Hematopoietic multipotent progenitor cell treated with erythropoietin and hydrocortisone succinate and interleukin-3 and kit ligand, for 4 days (in vitro differentiated cells): ENCODE results near the gene PGAP6.
"Not testable (repeated sequence)": the region's sequence is repeated elsewhere in the genome, so short reads cannot be mapped to it uniquely, and the experiment has no call there.

Source experiments
- DNase-seq: peaks from one replicate; pipeline ENCODE4 v3.0.0-alpha.2; 2015

The PGAP6 gene

DNA sequence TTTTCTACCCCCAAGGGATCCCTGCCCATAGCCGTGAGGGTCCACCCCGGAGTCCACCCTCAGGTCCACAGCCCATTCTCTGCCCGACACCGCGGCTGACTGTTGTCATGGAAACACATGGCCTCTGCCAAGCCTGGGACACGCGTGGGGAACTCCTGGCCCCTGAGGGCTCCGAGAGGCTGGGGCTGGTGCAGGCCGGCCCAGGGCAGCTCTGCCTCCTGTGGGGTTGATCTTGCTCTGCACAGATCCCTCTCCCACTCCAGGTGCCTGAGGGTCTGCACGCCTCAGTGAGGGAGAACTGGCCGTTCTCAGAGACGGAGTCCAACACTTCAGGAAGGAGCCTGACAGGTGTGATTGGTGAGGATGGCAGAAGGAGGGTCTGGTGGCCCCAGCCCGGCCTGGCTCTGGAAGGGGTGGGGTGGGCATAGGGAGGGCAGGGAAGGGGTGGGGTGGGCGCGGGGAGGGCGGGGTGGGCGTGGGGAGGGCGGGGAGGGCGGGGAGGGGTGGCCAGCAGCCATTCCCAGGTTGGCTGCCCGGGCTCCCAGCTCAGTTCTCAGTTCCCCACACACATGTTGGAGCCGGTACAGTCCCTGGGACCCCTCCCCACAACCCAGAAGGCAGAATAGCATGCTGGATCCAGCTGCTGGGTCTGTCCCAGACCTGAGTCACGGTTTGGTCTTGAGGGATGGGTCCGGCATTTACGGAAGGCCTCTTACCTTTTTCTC, 17.9 kb downstream of the PGAP6 start:
- no peak for DNase-seq

DNA sequence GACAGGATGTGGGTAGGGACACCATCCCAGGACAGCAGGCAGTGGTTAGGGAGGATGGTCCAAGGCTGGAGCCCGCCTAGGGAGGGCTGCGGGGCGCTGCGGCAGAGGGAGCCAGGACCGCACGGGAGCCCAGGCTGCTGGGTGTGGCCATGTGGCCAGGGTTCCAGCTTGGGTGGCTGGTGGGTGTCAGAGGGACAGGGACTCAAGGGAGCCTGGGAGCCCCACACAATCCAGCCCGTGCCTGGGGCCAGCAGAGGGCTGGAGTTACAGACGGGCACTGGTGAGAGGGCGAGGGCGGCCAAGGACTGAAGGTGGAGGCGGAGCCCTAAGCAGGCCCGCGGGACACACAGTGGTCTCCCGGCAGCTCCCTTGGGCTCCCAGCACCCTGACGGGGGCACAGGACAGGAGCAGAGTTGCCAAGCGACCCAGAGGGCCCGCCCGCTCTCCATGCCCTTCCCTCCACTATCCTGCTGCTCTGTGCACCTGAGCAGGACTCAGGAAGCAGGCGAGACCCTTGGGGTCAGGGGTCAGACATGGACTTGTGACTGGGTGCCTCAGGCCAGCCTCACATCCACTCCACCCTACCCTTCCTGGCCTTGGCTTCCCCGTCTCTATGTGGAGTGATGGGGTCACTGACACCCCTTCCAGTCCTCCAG, 18.5 kb downstream of the PGAP6 start:
- no peak for DNase-seq

DNA sequence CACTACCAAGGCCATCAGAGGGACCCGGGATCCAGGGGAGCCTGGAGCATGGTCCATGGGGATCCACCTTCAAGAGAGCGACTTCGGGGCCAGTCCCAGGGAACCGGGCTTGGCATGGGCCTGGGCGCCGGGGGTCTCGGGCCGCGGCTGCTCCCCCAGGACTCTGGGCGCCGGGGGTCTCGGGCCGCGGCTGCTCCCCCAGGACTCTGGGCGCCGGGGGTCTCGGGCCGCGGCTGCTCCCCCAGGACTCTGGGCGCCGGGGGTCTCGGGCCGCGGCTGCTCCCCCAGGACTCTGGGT, 19.1 kb downstream of the PGAP6 start:
- DNase-seq = not testable (repeated sequence)

DNA sequence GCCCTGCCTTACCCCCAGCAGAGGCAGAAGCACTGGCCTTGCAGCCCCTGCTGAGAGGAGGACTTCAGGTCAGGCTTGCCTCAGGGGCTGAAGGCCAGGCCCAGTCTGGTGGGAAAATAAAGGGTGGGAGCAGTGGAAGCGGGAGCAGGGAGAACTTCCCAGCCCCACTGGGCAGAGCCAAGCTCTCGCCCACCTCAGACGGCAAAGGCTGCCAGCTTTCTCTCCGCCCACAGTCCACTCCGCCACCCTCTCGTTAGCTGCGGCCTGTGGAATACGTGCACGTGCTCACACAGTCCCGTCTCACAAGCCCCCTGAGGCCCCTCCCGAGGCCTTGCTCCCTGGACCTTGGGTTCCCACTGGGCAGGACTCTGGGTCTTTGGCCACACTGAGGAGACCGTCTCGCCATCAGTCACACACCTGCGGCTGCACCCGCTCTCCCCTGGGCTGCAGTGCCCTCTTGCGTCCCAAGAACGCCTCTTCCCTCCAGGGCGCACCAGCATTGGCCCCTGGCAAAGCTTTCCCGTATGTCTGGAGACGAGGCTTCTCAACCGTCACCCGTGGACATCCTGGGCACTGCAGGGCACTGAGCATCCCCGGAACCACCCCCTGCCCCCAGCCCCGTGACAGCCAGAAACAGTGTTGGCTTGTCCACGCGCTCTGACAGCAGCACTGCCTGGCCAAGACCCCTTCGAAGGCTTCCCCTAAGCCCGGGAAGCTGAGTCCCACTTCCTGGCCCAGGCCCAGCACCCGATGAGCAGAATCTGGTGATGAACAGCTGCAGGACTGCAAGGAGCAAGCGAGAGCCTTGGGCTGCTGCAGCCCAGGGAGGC, 19.7 kb downstream of the PGAP6 start:
- peak; percentile 91 for DNase-seq

DNA sequence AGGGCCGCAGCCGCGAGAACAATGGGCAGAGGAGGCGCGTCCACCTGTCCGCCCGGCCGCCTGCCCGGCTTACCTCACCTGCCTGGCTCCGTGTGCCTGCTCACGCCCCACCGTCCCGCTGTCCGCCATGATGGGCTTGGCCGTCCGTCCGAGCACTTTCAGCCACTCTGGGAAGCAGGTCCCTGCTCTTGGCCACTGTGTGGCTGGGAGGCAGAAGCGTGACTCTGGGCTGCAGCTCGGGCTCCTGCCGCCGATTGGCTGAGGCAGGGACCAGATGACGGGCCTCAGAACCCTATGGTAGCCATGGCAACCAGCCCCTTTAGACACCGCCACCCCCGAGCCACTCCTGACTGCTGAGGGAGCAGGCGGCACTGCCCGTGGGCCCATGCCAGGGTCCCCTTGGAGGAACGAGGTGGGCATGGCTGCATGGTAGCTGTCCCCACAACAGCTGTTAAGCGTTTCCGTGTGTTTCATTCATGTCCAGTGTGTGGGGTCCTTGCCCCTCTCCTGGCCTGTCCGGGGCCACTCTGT, 20.4 kb downstream of the PGAP6 start:
- DNase-seq = no peak

DNA sequence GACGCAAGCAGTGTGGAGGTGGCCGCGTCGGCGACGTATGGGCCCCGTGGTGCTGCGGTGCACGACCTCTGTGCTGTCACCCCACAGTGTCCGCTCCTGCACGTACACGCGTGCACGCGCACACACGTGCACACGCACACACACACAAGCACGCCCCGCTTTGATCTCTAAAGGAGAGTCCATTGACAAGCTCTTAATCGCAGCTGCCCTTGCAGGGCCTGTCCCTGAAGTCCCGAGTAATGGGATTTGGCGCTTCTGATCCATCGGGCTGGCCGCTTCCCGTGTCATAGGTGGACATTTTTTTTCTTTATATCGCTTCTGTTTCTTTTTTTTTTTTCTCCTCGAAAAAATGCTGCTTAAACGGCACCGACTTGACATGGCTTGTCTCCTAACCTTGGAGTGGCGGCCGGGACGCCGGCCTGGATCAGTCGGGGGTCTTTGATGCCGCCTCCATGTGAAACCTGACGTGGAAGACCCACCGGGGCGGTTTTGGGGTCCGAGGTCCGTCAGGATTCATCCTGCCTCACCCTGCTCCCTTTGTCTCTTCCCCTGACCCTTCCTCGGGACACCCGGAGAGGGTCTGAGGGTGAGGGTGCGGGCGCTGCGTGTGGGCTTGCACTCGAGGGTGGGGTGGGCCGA, 21.0 kb downstream of the PGAP6 start:
- DNase-seq = no peak

DNA sequence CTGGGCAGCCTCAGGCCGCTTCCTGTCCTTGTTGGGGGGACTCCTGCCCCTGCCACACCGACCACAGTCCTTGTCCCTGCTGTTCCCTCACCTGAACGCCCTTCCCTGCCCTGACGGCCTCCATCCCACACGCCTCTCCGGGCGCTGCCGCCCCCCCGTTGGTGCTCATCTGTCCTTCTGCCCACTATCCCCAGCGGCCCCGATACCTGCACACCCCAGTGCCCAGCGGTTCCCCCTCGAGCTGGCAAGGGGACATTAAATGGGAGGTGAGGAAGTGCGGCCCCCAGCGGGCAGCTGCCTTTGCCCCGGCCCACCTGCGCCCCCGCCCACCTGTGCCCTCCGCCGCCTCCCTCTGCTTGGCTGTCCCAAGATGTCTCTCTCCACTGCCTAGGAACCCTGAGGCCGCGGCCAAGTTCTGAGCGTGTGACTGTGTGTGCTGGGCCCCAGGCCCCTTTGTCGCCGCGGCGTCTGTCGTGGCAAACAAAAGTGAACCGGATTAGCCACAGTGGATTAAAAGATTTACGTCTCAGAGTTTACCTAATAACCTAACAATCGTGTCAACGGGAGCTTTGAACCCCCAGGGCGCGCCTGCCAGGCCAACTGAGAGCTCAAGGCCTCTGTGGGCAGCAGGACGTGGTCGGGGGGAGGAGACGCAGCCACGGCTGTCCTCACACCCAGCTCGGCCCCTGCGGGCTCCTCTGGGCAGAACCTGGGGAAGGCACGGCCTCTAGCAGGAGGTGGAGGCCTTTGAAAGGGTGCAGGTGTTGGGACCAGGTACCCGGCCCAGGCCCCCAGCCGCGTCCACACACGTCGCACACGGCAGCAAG, 21.7 kb downstream of the PGAP6 start:
- DNase-seq = no peak

DNA sequence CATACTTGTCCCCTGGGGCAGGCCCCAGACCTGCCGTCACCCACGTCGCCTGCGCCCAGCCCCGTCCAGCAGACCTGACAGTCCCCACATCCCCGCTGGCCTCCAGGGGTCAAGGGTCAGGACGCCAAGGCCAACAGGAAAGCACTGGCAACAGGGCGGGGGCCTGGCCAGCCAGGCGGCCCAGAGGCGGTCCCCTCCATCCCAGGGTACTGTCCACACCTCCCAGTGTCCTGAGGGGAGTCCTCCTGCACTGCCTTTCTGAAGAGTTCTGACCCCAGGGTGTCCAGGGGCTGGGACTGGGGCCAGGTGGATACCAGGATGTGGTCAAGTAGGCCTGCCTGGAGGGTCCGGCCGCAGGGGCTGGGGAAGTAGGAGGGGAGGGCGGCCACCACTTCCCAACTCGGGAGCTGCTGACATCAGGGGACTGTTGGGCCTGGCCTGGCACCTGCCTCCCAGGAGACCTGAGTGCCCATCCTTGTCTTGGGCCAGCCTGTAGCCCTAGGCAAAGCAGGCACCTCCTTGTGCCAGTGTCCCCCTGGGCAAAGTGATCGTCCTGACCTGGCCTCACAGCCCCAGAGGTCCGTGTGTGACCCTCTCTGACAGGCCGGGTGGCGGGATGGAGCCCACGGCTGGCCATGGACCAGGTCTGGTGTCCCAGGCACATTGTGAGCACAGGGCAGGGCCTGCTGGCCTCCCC, 22.6 kb downstream of the PGAP6 start:
- DNase-seq = no peak

DNA sequence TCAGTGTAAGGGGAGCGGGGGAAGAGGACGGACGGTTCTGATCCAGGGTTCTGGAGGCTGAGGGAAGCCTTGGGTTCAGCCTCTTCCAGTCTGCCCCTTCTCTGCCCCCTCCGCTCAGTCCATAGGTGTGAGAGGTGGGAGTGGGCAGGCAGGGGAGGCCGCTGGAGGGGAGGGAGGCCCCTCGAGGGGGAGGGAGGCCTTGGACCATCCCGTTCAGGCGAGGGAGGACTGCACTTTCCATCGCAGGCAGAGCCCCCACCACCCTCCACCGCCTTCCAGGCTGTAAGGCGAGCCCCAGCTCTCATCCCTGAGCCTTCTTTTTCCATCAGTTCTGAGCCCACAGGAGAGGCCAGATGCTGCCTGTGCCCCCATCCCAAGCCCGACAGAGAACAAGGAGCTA, 25.0 kb downstream of the PGAP6 start:
- no peak for DNase-seq

DNA sequence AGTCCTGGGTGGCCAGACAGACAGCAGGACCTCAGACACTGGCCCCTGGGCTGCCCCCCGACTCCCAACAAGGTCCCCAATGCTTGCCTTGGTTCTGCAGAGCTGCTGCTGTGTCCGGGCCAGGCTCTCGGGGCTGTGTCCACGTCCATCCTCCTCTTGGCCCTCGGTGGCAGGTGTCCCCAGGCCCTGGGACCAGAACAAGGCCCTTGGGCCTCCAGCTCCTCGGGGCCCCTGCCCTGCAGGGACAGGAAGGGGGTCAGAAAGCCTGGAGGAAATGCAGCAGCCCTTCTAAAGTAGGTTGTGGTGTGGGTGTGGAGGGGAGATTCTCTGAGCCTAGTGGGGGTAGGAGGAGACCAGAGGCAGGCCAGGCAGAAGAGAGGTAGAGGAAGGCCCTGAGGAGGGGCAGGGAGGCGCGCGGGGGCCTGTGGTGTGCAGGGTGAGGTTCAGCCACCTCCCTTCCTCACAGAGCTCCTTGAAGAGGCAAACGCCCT, 26.8 kb downstream of the PGAP6 start:
- DNase-seq = peak; percentile 66

DNA sequence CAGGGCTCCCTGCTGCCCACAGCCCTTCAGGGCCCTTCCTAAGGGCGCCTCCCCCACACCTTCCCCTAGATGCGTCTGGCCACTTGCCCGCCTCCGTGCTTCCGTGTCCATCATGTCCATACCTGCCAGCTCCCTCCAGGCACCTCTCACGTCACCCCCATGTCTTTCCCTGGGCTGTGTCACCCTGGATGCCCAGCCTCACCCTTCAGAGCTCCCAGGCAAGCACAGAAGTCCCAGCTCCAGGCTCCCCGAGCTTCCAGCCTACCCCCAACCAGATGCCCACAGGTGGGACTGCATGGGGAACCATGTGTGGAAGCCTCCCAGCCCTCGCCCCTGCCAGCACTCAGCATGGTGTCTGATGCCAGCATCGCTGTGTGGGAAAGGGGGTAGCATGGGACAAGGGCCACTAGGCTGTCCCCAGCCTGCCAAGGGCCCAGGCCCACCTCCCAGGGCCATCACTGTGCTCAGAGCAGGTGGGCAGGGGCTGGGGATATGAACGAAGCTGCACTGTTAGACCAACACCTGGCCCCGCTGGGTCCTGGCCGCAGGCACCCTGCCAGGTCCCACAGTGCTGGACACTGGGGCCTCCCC, 27.4 kb downstream of the PGAP6 start:
- DNase-seq = no peak

DNA sequence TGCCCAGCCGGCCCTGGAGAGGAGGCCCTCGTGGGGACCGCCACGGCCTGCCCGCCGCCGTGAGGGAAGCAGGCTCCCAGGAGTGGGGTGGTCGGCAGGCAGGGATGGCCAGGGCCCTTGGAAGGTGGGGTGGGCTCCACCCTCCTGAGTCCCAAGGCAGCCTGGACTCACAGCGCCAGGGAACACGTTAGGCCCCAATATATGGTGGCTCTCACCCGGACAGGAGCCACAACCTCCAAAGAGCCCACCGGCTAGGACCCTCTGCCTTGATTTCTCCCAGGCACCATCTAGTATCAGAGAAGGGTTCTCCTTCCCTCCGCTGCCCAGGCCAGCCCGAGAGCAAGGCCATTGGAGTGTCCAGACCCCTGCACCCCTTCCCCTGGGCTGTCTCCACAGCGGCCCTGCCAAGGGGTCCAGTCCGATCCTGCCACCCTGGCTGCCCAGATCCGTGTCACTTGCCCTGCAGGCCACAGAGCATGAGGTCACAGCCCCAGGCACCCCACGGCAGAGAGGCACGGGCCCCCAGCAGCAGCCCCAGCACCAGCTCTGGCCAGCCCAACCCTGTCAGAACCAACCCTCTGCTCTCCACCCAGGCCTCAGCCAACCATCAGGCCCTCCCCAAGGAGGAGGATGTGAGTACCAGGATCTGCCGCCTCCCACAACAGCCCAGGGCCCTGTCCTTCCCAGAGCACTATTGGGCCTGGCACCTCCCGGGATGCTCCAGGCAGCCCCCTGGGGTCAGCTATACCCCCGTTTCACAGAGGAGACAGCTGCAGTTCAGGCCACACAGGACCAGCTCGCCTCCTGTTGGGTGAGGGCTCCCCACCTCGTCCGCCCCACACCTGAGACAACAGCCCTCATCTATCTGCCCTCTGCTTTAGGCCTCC, 28.1 kb downstream of the PGAP6 start:
- no peak for DNase-seq

DNA sequence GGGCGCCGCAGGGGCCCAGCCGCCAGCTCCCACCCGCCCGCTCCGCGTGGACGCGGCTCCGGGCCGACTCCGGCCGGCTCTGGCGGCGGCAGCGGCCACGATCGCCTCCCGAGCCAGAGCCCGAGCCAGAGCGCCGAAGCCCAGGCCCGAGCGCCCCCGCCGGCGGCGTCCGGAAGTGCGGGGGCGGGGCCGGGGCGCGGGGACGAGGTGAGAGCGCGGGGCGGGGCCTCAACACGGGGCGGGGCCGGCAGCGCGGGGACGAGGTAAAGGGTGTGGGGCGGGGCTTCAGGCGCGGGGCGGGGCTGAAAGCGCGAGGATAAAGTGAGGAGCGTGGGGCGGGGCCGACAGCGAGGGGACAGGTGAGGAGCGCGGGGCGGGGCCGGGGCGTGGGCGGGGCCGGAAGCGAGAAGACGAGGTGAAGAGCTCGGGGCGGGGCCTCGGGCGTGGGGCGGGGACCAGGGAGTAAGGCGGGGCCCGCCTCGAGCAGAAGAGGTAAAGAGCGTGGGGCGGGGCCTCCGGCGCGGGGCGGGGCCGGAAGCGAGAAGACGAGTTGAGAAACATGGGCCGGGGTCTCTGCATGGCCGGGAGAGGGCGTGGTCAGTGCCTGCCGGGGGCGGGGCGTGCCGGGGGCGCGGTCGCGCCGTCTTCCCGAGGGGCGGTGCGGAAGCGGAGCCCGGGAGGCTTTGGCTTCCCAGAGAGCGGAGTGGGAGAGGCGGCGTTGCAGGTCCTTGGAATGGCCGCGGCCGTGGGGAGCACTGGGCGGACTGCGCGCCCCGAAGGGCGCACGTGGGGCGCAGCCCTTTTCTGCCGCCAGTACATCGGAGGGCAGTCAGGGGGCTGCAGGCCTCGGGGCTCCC, 29.0 kb downstream of the PGAP6 start, which contains the start of gene AXIN1:
Gene AXIN1 (minus strand): TSS at position 177 of the 857 bp plus-strand sequence. CDS start 5,698 bp downstream, outside the sequence.
- DNase-seq = peak; percentile 99

DNA sequence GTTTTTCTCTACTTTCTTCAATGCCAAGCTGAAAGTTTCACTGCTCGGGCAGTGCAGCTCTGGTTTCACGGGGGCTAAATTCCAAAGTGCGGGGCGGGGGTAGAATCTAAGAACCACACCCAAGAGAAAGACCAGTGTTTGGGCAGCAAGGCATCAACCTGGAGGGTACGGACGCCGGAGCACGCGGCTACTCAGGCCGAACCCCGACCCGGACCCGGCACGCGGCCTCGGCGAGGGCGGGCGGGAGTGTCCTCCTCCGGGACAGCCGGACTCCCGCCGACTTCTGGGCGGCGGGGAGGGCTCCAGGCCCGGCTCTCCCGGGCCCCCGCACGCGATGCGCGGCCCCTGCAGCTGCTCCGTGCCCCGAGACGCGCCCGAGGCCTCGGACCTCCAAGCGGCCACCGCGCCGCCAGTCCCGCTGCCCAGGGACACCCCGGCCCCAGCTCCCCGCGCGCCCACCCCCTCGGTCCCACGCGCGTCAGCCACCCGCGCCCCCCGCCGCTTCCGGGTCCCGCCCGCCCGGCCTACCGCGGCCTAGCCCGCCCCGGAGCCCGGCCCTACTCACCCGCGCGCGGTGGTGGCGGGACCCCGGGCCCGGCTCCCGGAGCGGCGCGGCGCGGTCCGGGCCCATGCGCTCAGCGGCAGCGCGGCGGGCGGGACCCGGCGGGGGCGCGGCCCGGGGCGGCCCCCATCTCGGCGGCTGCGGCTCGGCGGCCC, 29.8 kb downstream of the PGAP6 start:
- peak; percentile 53 for DNase-seq

DNA sequence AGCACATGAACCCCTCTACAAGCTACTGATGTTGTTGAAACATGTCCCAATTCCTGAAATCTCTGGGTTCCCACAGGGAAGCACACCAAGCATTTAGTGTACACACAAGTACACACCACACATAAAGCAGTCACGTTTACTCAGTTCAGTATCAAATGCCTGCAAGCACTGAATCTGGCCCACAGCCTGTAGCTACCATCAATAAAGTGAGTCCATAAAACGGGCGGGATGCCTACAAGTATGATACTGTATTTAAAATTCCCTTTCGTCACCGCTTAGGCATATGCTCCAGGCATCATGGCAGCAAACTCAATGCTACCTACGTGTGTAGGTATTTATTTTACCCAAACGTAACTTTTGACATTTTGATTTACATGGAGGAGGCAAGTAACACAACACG, 31.6 kb downstream of the PGAP6 start:
- DNase-seq = no peak

DNA sequence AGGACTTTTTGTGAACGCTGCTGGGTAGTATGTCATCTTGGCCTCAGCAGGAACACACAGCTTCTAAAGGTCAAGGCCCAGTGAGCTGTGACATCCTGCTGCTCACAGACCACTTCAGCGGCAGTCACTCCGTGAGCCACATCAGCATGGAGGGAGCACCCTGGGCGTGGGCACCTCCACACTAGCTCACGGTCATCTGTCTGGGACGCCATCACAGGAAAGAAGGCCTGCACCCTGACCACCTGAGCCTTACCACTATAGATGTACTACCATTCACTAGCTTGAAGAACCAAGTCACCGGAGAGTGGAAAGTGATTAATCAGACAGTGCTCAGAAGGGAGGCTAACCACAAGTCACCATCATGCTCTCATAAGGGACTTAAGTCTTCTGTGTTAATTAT, 32.6 kb downstream of the PGAP6 start:
- DNase-seq = no peak

DNA sequence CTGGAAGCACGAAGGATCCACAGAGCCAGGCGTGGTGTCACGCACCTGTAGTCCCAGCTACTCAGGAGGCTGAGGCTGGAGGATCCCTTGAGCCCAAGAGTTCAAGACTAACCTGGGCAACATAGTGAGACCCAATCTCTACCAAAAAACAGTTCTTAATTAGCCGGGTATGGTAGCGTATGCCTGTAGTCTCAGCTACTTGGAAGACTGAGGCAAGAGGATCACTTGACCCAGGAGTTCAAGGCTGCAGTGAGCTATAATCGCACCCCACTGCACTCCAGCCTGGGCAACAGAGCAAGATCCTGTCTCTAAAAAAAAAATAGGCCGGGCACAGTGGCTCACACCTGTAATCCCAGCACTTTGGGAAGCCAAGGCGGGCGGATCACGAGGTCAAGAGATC, 33.3 kb downstream of the PGAP6 start:
- DNase-seq = not testable (repeated sequence)

DNA sequence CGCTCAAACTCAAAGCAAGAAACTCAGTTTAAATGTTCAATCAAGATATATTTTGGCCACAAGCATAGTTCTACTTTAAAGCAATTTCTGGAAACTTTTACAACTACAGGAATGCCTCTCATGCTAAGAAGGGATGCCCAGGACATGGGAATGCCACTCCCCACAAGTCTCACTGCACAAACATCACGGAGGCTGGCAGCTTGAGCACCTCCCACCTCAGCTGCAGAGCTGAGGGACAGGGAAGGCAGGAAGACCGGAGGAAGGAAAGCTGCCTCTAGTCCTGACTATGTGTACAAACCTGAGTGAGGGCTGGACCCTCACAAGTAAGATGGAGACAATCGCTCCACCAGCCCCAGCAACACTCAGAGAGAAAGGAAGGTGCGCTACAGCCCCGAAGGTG, 34.6 kb downstream of the PGAP6 start:
- DNase-seq = no peak
